Ishikawa (cell line): ENCODE results near the gene CHD1.

Experiments used
- CEBPB ChIP-seq: IDR thresholded peaks from 2 replicates; pipeline ENCODE4 v1.6.1; 2012
- CREB1 ChIP-seq: IDR thresholded peaks from 2 replicates; pipeline ENCODE4 v1.6.1; 2012; ENCODE audit warnings: low read depth
- EGR1 ChIP-seq: IDR thresholded peaks from 2 replicates; pipeline ENCODE4 v1.6.1; 2012
- EP300 ChIP-seq: IDR thresholded peaks from 2 replicates; pipeline ENCODE4 v1.6.1; 2012; ENCODE audit warnings: borderline replicate concordance
- FOXM1 ChIP-seq: IDR thresholded peaks from 2 replicates; pipeline ENCODE4 v1.6.1; 2012; ENCODE audit warnings: low read depth, borderline replicate concordance
- NFIC ChIP-seq: IDR thresholded peaks from 2 replicates; pipeline ENCODE4 v1.6.1; 2012
- RAD21 ChIP-seq: IDR thresholded peaks from 2 replicates; pipeline ENCODE4 v1.6.1; 2012; ENCODE audit warnings: low read depth
- TAF1 ChIP-seq: IDR thresholded peaks from 2 replicates; pipeline ENCODE4 v1.6.1; 2012; ENCODE audit warnings: low read depth, mild to moderate bottlenecking
- TCF12 ChIP-seq: IDR thresholded peaks from 2 replicates; pipeline ENCODE4 v1.6.1; 2012; ENCODE audit warnings: low read depth
- TEAD4 ChIP-seq: IDR thresholded peaks from 2 replicates; pipeline ENCODE4 v1.6.1; 2012
- YY1 ChIP-seq: IDR thresholded peaks from 2 replicates; pipeline ENCODE4 v1.6.1; 2012; ENCODE audit warnings: low read depth
- ZBTB7A ChIP-seq: IDR thresholded peaks from 2 replicates; pipeline ENCODE4 v1.6.1; 2012; ENCODE audit warnings: low read depth
- TF ChIP-seq, protein P1 (sequence below): IDR thresholded peaks from 2 replicates; pipeline ENCODE4 v1.6.1; 2012
- TF ChIP-seq, protein P2 (sequence below): IDR thresholded peaks from 2 replicates; pipeline ENCODE4 v1.6.1; 2012; ENCODE audit warnings: low read depth, mild to moderate bottlenecking
- TF ChIP-seq, protein P3 (sequence below): IDR thresholded peaks from 2 replicates; pipeline ENCODE4 v1.6.1; 2012

The CHD1 gene

DNA sequence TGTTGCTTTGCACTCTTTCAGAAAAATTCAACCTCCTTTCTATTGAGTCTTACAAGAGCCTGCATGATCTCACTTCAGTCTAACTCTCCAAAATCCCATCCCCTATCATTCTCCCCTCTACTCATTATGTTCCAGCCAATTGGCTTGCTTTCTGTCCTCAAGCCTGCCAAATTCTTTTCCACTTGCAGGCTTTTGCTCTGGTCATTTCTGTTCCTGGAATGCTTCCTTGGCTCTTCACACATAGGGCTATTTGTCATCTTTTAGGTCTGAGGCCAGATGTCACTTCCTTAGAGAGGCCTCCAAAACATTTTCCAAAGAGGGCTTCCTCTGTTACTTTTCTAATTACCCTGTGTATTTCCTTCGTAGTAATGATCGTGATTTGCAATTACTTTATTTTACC is 11.8 kb upstream of the CHD1 start:
- no peak for TF ChIP-seq CREB1
- TF ChIP-seq TAF1, result no peak
- TF ChIP-seq, protein P1, sequence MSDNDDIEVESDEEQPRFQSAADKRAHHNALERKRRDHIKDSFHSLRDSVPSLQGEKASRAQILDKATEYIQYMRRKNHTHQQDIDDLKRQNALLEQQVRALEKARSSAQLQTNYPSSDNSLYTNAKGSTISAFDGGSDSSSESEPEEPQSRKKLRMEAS, result no peak
- TF ChIP-seq, protein P2, sequence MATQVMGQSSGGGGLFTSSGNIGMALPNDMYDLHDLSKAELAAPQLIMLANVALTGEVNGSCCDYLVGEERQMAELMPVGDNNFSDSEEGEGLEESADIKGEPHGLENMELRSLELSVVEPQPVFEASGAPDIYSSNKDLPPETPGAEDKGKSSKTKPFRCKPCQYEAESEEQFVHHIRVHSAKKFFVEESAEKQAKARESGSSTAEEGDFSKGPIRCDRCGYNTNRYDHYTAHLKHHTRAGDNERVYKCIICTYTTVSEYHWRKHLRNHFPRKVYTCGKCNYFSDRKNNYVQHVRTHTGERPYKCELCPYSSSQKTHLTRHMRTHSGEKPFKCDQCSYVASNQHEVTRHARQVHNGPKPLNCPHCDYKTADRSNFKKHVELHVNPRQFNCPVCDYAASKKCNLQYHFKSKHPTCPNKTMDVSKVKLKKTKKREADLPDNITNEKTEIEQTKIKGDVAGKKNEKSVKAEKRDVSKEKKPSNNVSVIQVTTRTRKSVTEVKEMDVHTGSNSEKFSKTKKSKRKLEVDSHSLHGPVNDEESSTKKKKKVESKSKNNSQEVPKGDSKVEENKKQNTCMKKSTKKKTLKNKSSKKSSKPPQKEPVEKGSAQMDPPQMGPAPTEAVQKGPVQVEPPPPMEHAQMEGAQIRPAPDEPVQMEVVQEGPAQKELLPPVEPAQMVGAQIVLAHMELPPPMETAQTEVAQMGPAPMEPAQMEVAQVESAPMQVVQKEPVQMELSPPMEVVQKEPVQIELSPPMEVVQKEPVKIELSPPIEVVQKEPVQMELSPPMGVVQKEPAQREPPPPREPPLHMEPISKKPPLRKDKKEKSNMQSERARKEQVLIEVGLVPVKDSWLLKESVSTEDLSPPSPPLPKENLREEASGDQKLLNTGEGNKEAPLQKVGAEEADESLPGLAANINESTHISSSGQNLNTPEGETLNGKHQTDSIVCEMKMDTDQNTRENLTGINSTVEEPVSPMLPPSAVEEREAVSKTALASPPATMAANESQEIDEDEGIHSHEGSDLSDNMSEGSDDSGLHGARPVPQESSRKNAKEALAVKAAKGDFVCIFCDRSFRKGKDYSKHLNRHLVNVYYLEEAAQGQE, result no peak
- no peak for TF ChIP-seq CEBPB
- TF ChIP-seq TCF12, result no peak
- TF ChIP-seq FOXM1, result no peak
- TF ChIP-seq ZBTB7A, result no peak
- no peak for TF ChIP-seq NFIC
- TF ChIP-seq, protein P3, sequence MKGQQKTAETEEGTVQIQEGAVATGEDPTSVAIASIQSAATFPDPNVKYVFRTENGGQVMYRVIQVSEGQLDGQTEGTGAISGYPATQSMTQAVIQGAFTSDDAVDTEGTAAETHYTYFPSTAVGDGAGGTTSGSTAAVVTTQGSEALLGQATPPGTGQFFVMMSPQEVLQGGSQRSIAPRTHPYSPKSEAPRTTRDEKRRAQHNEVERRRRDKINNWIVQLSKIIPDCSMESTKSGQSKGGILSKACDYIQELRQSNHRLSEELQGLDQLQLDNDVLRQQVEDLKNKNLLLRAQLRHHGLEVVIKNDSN, result no peak
- TF ChIP-seq EGR1, result no peak
- TF ChIP-seq YY1, result no peak
- no peak for TF ChIP-seq EP300
- TF ChIP-seq TEAD4, result no peak
- no peak for TF ChIP-seq RAD21

DNA sequence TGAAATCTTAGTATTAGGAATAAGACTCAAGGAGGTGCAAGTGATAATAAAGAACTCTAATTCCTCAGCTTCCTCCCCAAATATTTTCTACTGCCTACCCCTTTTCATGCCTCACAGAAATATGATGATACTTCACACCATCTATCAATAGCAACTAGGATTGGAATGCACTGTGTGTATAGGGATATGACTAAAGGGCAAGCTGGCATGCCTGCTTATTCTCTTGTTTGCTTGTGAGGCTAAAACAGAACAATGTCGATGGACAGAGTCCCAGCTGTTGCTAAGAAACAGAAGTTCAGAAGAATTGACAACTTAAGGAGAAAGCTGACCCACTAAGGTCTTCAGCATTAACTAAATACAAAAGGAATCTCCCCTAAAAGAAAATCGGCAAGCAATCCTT is 9.7 kb upstream of the CHD1 start:
- TF ChIP-seq, protein P3, result no peak
- no peak for TF ChIP-seq NFIC
- TF ChIP-seq ZBTB7A, result no peak
- no peak for TF ChIP-seq FOXM1
- TF ChIP-seq CEBPB, result no peak
- no peak for TF ChIP-seq EGR1

DNA sequence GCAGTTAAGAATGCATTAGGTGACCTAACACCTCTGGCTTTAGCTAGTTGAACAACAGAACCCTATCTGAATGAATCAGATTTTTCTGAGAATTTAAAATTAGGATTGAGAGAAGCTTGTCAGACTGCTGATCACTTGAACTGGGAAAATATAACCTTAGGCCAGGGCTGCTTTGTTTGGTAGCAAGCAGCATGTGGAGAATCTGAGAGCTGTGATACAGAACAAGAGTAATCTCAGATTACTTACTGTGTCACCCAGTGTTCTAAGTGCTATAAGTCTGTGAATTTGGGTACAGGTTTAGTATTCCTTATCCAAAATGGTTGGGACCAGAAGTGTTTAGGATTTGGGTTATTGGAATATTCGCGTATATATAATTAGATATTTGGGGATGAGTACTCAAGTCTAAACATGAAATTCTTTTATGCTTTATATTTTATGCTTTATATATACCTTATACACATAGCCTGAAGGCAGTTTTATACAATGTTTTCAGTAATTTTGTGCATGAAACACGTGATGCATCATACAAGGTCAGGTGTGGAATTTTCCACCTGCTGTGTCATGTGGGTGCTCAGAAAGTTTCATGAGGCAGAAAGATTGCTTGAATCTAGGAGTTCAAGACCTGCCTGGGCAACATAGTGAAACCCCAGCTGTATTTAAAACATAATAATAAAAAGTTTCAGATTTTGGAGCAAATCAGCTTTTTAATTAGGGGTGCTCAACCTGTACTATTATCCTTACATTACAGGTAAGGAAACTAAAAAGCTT is 8.3 kb upstream of the CHD1 start:
- TF ChIP-seq YY1, result no peak
- TF ChIP-seq, protein P1, result no peak
- TF ChIP-seq EP300, result no peak
- no peak for TF ChIP-seq EGR1
- no peak for TF ChIP-seq CEBPB
- TF ChIP-seq, protein P3, result no peak
- no peak for TF ChIP-seq FOXM1
- TF ChIP-seq TCF12, result no peak
- no peak for TF ChIP-seq RAD21
- TF ChIP-seq ZBTB7A, result no peak
- no peak for TF ChIP-seq TAF1
- no peak for TF ChIP-seq TEAD4
- TF ChIP-seq NFIC, result no peak
- TF ChIP-seq CREB1, result no peak

DNA sequence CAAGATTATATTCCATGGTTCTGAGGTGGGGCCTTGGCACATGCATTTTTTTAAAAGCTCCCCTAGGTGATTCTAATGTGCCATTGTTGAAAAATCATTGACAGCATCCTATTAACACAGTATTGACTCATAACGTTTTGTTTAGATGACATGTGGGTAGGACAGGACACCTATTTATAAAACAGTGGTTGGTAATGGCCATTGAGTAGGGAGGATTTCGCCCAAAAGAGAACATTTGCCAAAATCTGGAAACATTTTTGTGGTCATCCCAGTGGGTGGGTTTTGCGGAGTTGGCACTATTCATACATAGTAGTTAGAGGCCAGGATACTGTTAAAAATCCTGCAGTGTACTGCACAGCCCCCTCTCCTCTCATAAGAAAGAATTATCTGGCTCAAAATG is 6.4 kb upstream of the CHD1 start:
- TF ChIP-seq RAD21 (no peak), YY1 (no peak), EP300 (no peak), CREB1 (no peak), ZBTB7A (no peak), TCF12 (no peak), FOXM1 (no peak), TEAD4 (no peak), EGR1 (no peak), NFIC (no peak), TAF1 (no peak)
- TF ChIP-seq, protein P1, result no peak
- TF ChIP-seq, protein P2, result no peak
- TF ChIP-seq, protein P3, result no peak
